ENCODE data around the gene ZPR1.

Gene ZPR1

GRCh38 chr11:116813781-116814471, 26.1 kb upstream of the ZPR1 start:
- CTCF ChIA-PET = no interaction called here
- POLR2A ChIA-PET (ENCODE audit: low non-redundant PET) = no interaction called here
- H3K27ac ChIP-seq = no peak overlapping the region
- no peak for DNase-seq (ENCODE audit: low spot score)
- TF ChIP-seq, protein P1, sequence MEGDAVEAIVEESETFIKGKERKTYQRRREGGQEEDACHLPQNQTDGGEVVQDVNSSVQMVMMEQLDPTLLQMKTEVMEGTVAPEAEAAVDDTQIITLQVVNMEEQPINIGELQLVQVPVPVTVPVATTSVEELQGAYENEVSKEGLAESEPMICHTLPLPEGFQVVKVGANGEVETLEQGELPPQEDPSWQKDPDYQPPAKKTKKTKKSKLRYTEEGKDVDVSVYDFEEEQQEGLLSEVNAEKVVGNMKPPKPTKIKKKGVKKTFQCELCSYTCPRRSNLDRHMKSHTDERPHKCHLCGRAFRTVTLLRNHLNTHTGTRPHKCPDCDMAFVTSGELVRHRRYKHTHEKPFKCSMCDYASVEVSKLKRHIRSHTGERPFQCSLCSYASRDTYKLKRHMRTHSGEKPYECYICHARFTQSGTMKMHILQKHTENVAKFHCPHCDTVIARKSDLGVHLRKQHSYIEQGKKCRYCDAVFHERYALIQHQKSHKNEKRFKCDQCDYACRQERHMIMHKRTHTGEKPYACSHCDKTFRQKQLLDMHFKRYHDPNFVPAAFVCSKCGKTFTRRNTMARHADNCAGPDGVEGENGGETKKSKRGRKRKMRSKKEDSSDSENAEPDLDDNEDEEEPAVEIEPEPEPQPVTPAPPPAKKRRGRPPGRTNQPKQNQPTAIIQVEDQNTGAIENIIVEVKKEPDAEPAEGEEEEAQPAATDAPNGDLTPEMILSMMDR (conservative IDR thresholded peaks at IDR 0.05; ENCODE audit: low read depth) = no peak

GRCh38 chr11:116813170-116813569, 25.3 kb upstream of the ZPR1 start:
- CTCF ChIA-PET = interaction anchor here (0.9 kb wide), 1 partner anchor 13 kb away, joined by 3 read pairs; no protein-coding TSS in a partner anchor
- TF ChIP-seq, protein P1 (conservative IDR thresholded peaks at IDR 0.05; ENCODE audit: low read depth) = no peak
- H3K27ac ChIP-seq = no peak overlapping the region
- no peak for DNase-seq (ENCODE audit: low spot score)
- POLR2A ChIA-PET (ENCODE audit: low non-redundant PET) = no interaction called here

GRCh38 chr11:116812109-116812508, 24.3 kb upstream of the ZPR1 start:
- H3K27ac ChIP-seq = no peak overlapping the region
- TF ChIP-seq, protein P1 (conservative IDR thresholded peaks at IDR 0.05; ENCODE audit: low read depth) = no peak
- CTCF ChIA-PET = no interaction called here
- POLR2A ChIA-PET (ENCODE audit: low non-redundant PET) = no interaction called here
- DNase-seq (ENCODE audit: low spot score) = no peak

GRCh38 chr11:116811194-116811593, 23.4 kb upstream of the ZPR1 start:
- POLR2A ChIA-PET (ENCODE audit: low non-redundant PET) = no interaction called here
- CTCF ChIA-PET = no interaction called here
- H3K27ac ChIP-seq = no peak overlapping the region
- no peak for DNase-seq (ENCODE audit: low spot score)
- TF ChIP-seq, protein P1 (conservative IDR thresholded peaks at IDR 0.05; ENCODE audit: low read depth) = no peak

GRCh38 chr11:116808262-116809175, 20.7 kb upstream of the ZPR1 start:
- H3K27ac ChIP-seq = peak overlapping the region; percentile 35; the same call in 1 of the 2 replicates
- DNase-seq (ENCODE audit: low spot score) = peak; percentile 32
- CTCF ChIA-PET = no interaction called here
- POLR2A ChIA-PET (ENCODE audit: low non-redundant PET) = no interaction called here
- TF ChIP-seq, protein P1 (conservative IDR thresholded peaks at IDR 0.05; ENCODE audit: low read depth) = no peak

GRCh38 chr11:116807601-116808261, 19.9 kb upstream of the ZPR1 start:
- ChIA-PET CTCF (no interaction called here), POLR2A (ENCODE audit: low non-redundant PET) (no interaction called here)
- DNase-seq (ENCODE audit: low spot score) = no peak
- TF ChIP-seq, protein P1 (conservative IDR thresholded peaks at IDR 0.05; ENCODE audit: low read depth) = no peak
- H3K27ac ChIP-seq = no peak overlapping the region

Measured in RWPE1 (cell line).